CD8-positive, alpha-beta memory T cell (primary cell): ENCODE results near the gene MLYCD. TPM values are rescaled to one million over a fixed set of nuclear protein-coding genes. Genes with fewer than 3 reads are reported as not detected.
A peak's percentile ranks its signal among the peaks of the same experiment; 100 is the strongest.

ENCODE experiments used
- CTCF ChIA-PET: fragments of 350-600 bp; sonication (Branson Sonifier 250); formaldehyde crosslinking; loops from one replicate; lab custom pipeline; 2021; ENCODE audit warnings: antibody characterized with exemption; lab: Charles Lee
- POLR2A ChIA-PET: fragments of 350-600 bp; sonication (Branson Sonifier 250); formaldehyde crosslinking; loops from one replicate; lab custom pipeline; 2021; ENCODE audit warnings: antibody characterized with exemption; lab: Charles Lee
- DNase-seq, 5 donors: peaks; one replicate each; pipeline versions ENCODE4 v3.0.0 to v3.0.0-alpha.2; 2020 to 2022; ENCODE audit warnings: mixed read lengths in 1 of 5
- H3K27ac ChIP-seq: one replicate; pipeline ENCODE4 v1.7.0; 2013; ENCODE audit warnings: low read depth, mild to moderate bottlenecking, low read length, moderate library complexity
- H3K27me3 ChIP-seq: 2 replicates; pipeline ENCODE4 v1.7.0; 2013; ENCODE audit warnings: low read length, mild to moderate bottlenecking; ENCODE audit not compliant: insufficient read depth, poor library complexity, severe bottlenecking
- H3K36me3 ChIP-seq: 2 replicates; pipeline ENCODE4 v1.7.0; 2013; ENCODE audit warnings: mild to moderate bottlenecking, low read length, moderate library complexity; ENCODE audit not compliant: insufficient read depth
- H3K4me1 ChIP-seq: 2 replicates; pipeline ENCODE4 v1.7.0; 2013; ENCODE audit warnings: mild to moderate bottlenecking, low read length, moderate library complexity; ENCODE audit not compliant: insufficient read depth
- H3K4me3 ChIP-seq: 2 replicates; pipeline ENCODE4 v1.7.0; 2013; ENCODE audit warnings: mild to moderate bottlenecking, low read length
- H3K9me3 ChIP-seq: 2 replicates; pipeline ENCODE4 v1.7.0; 2013; ENCODE audit warnings: mild to moderate bottlenecking, low read length
- H3K27ac Mint-ChIP-seq, 8 donors: one replicate each; pipeline ENCODE4 v1.8.0; 2020 to 2021; ENCODE audit warnings: mixed read lengths in 8 of 8, mild to moderate bottlenecking in 6 of 8, inconsistent platforms in 3 of 8, moderate library complexity in 3 of 8
- H3K27me3 Mint-ChIP-seq, 2 donors: one replicate each; pipeline ENCODE4 v1.8.0; 2020 to 2021; ENCODE audit warnings: mixed read lengths in 2 of 2, mild to moderate bottlenecking in 1 of 2, moderate library complexity in 1 of 2
- H3K36me3 Mint-ChIP-seq, 3 donors: one replicate each; pipeline ENCODE4 v1.8.0; 2020 to 2021; ENCODE audit warnings: mixed read lengths in 3 of 3, inconsistent platforms in 1 of 3, mild to moderate bottlenecking in 1 of 3
- H3K4me1 Mint-ChIP-seq, 3 donors: one replicate each; pipeline ENCODE4 v1.8.0; 2020 to 2021; ENCODE audit warnings: mixed read lengths in 3 of 3, inconsistent platforms in 1 of 3, mild to moderate bottlenecking in 1 of 3
- H3K4me3 Mint-ChIP-seq, 7 donors: one replicate each; pipeline ENCODE4 v1.8.0; 2020 to 2021; ENCODE audit warnings: mixed read lengths in 7 of 7, mild to moderate bottlenecking in 6 of 7, moderate library complexity in 4 of 7, inconsistent platforms in 2 of 7
- H3K9me3 Mint-ChIP-seq, 5 donors: one replicate each; pipeline ENCODE4 v1.8.0; 2020 to 2022; ENCODE audit warnings: mixed read lengths in 5 of 5, mild to moderate bottlenecking in 3 of 5, moderate library complexity in 2 of 5, inconsistent platforms in 1 of 5
- polyA plus RNA-seq: library from polyadenylated mRNA; unstranded; fragments of 300-500 nt; fragmentation: Illumina TruSeq; gene quantifications from one replicate; pipeline ENCODE4 v1.2.3, GENCODE V29; 2021
- total RNA-seq, 2 experiments: library from RNA; stranded (reverse); gene quantifications; one replicate each; pipeline ENCODE4 v1.2.3, GENCODE V29; 2021

MLYCD gene
- total and polyA plus RNA-seq, 3 experiments from 2014 or later = 2.7 to 3.8 (median 3.8) TPM

DNA sequence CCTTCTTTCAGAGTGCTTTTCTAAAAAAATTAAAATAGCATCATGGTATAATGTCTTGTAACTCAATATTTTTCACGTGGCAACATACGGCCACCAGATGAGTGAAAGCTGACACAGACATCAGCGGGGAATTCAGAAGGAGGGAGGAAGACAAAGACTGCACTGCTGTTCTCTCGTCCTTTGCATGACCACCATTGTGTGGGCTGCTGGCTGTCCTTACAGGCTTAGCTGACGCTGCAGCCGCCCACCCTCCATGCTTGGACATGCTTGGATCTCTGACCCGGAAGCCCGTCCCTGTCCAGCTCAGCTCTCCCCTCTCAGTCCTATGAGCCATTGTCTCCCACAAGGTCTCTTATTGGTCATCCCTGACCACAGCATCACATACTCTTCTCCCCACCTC is 11.4 kb upstream of the MLYCD start:
- ChIA-PET CTCF (no interaction called here), POLR2A (no interaction called here)
- no peaks in the 10 kb centered on the region for H3K4me1 Mint-ChIP-seq

DNA sequence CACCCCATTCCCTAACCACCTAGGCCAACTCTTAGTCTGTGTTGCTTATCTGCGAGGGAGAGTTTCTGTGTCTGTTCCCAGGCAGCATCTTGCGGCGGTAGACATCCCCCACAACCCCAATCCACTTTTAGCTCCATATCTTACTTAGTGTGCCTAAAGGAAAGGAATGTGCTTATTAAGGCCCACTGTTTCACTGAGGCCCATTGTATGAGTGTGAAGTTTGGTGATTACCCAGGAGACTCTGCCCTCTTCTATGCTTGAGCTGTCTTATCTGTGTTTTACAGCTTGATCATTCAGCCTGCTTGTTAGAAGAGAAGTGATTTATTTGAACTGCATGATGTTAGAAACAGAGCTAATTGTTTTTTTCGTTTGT is 10.3 kb upstream of the MLYCD start:
- no peak for DNase-seq
- no peaks in the 10 kb centered on the region for H3K27me3 ChIP-seq
- no peak overlapping the region for H3K4me3 ChIP-seq
- ChIA-PET CTCF (no interaction called here), POLR2A (no interaction called here)
- Mint-ChIP-seq H3K27me3 (peaks cover 9 to 25% of the 10 kb centered on the region in 2 donors), H3K9me3 (peaks cover 0 to 7% (median 0%) of the 10 kb centered on the region in 5 donors), H3K4me3 (no peak overlapping the region), H3K36me3 (no peaks in the 10 kb centered on the region), H3K4me1 (no peaks in the 10 kb centered on the region), H3K27ac (no peak overlapping the region)
- H3K36me3 ChIP-seq = no peaks in the 10 kb centered on the region
- no peaks in the 10 kb centered on the region for H3K9me3 ChIP-seq
- H3K4me1 ChIP-seq = no peaks in the 10 kb centered on the region
- H3K27ac ChIP-seq = no peak overlapping the region

More for the DNA sequence above, 11.4 kb upstream of the MLYCD start:
- Mint-ChIP-seq H3K9me3 (peaks cover 0 to 7% (median 0%) of the 10 kb centered on the region in 5 donors), H3K36me3 (no peaks in the 10 kb centered on the region), H3K27ac (no peak overlapping the region), H3K27me3 (peaks cover 6 to 16% of the 10 kb centered on the region in 2 donors), H3K4me3 (no peak overlapping the region)
- no peaks in the 10 kb centered on the region for H3K27me3 ChIP-seq
- no peaks in the 10 kb centered on the region for H3K36me3 ChIP-seq
- no peak overlapping the region for H3K4me3 ChIP-seq
- H3K27ac ChIP-seq = no peak overlapping the region
- no peaks in the 10 kb centered on the region for H3K9me3 ChIP-seq
- DNase-seq = no peak
- no peaks in the 10 kb centered on the region for H3K4me1 ChIP-seq

DNA sequence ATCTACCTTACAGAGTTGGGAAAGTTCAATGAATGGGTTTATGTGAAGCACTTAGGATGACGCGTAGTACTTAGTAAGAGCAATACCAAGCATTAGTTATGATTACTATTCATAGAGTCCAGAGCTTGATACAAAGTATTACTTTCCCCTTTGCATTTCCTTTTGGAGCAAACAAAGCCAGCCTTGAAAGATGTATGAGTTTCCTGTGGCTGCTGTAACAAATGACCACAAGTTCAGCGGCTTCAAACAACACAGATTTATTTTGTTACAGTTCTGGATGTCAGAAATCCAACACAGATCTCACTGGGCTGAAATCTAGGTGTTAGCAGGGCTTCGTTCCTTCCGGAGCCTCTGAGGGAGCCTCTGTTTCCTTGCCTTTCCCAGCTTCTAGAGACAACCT is 8.6 kb upstream of the MLYCD start:
- Histone ChIP-seq H3K4me1 (no peaks in the 10 kb centered on the region), H3K27ac (no peak overlapping the region), H3K4me3 (no peak overlapping the region), H3K9me3 (no peaks in the 10 kb centered on the region), H3K36me3 (no peaks in the 10 kb centered on the region), H3K27me3 (no peaks in the 10 kb centered on the region)
- Mint-ChIP-seq H3K36me3 (no peaks in the 10 kb centered on the region), H3K27ac (no peak overlapping the region), H3K9me3 (peaks cover 0 to 7% (median 0%) of the 10 kb centered on the region in 5 donors), H3K4me1 (no peaks in the 10 kb centered on the region), H3K4me3 (no peak overlapping the region), H3K27me3 (peaks cover 16 to 36% of the 10 kb centered on the region in 2 donors)
- DNase-seq = no peak
- ChIA-PET CTCF (no interaction called here), POLR2A (no interaction called here)

DNA sequence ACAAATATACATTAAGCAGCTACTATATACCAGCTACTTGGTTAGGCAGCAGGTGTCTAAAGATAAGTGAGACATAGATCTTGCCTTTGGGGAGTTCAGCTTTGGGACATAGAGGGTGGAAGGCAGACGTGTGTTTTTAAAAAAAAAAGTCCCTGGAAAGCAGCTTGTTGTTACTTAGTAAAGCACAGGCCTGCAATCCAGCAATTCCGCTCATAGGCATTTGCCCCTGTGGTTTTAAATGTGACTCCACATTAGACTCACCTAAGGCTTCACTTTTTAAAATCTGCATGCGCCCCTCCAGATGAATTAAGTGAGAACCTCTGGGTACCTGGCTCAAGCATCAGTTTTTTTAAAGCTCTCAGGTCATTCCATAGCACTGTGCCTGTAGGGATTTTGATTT is 7.2 kb upstream of the MLYCD start:
- ChIA-PET POLR2A (no interaction called here), CTCF (no interaction called here)
- Histone ChIP-seq H3K9me3 (no peaks in the 10 kb centered on the region), H3K36me3 (no peaks in the 10 kb centered on the region), H3K27ac (no peak overlapping the region), H3K4me3 (no peak overlapping the region), H3K27me3 (no peaks in the 10 kb centered on the region), H3K4me1 (no peaks in the 10 kb centered on the region)
- Mint-ChIP-seq H3K27me3 (peaks cover 19 to 39% of the 10 kb centered on the region in 2 donors), H3K4me3 (no peak overlapping the region), H3K27ac (no peak overlapping the region), H3K9me3 (peaks cover 0 to 7% (median 0%) of the 10 kb centered on the region in 5 donors), H3K36me3 (no peaks in the 10 kb centered on the region), H3K4me1 (no peaks in the 10 kb centered on the region)
- DNase-seq = no peak

DNA sequence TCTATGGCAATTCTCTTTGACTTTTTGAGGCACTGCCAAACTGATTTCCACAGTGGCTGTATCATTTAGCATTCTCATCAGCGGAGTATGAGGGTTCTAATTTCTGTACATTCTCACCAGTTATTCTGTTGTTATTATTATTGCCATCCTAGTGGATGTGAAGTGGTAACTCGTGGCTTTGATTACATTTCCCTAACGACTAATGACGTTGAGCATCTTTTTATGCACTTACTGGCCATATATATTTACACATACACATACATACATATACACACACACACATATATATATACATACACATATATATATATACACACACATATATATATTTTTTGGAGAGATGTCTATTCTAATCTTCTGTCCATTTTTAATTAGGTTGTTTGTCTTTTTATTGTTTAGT is 3.7 kb upstream of the MLYCD start:
- Mint-ChIP-seq H3K27me3 (peaks cover 17 to 40% of the 10 kb centered on the region in 2 donors), H3K36me3 (peaks cover 0 to 2% (median 0%) of the 10 kb centered on the region in 3 donors), H3K4me3 (no peak overlapping the region), H3K9me3 (peaks cover 0 to 5% (median 0%) of the 10 kb centered on the region in 5 donors), H3K27ac (no peak overlapping the region), H3K4me1 (peaks cover 11 to 13% (median 13%) of the 10 kb centered on the region in 3 donors)
- H3K27me3 ChIP-seq = no peaks in the 10 kb centered on the region
- ChIA-PET POLR2A (no interaction called here), CTCF (no interaction called here)
- H3K36me3 ChIP-seq = no peaks in the 10 kb centered on the region
- no peaks in the 10 kb centered on the region for H3K9me3 ChIP-seq
- no peak overlapping the region for H3K27ac ChIP-seq
- DNase-seq = no peak
- H3K4me3 ChIP-seq = no peak overlapping the region
- peaks cover 14% of the 10 kb centered on the region for H3K4me1 ChIP-seq

DNA sequence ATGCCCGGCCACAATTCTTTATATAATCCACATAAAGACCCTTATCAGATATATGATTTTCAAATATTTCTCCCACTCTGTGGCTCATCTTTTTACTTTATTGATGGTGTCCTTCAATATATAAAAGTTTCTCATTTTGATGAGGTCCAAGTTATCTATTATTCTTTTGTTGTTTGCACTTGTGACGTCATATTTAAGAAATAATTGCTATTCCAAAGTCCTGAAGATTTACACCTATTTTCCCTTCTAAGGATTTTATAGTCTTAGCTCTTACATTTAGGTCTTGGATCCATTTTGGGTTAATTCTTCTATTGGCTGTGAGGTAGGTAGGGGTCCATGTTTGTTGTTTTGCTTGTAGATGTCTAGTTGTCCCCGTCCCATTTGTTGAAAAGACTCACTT is 3.0 kb upstream of the MLYCD start:
- no peak for DNase-seq
- no peaks in the 10 kb centered on the region for H3K27me3 ChIP-seq
- Mint-ChIP-seq H3K4me3 (no peak overlapping the region), H3K4me1 (peaks cover 16 to 20% (median 20%) of the 10 kb centered on the region in 3 donors), H3K27ac (no peak overlapping the region), H3K27me3 (peaks cover 16 to 34% of the 10 kb centered on the region in 2 donors), H3K9me3 (peaks cover 0 to under 1% (median 0%) of the 10 kb centered on the region in 5 donors), H3K36me3 (peaks cover 0 to 2% (median 0%) of the 10 kb centered on the region in 3 donors)
- ChIA-PET POLR2A (no interaction called here), CTCF (no interaction called here)
- H3K4me1 ChIP-seq = peaks cover 21% of the 10 kb centered on the region
- H3K9me3 ChIP-seq = no peaks in the 10 kb centered on the region
- H3K4me3 ChIP-seq = no peak overlapping the region
- no peaks in the 10 kb centered on the region for H3K36me3 ChIP-seq
- H3K27ac ChIP-seq = no peak overlapping the region

DNA sequence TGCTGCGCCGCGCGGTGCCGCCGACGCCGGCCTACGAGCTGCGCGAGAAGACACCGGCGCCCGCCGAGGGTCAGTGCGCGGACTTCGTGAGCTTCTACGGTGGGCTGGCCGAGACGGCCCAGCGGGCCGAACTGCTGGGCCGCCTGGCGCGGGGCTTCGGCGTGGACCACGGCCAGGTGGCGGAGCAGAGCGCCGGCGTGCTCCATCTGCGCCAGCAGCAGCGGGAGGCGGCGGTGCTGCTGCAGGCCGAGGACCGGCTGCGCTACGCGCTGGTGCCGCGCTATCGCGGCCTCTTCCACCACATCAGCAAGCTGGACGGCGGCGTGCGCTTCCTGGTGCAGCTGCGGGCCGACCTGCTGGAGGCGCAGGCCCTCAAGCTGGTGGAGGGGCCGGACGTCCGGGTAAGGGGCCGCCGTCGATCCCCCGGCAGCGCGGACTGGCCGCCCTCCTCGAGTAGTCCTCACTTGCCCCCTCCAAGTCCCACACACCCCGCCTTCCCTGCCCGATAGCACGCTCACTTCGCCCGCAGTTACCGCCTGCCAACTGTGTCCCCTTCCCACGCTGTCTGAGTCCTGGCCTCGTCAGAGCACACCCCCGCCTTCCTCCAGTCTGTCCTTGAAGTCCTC is 470 bp downstream of the MLYCD start:
- Mint-ChIP-seq H3K9me3 (no peaks in the 10 kb centered on the region), H3K36me3 (peaks cover 0 to 8% (median 0%) of the 10 kb centered on the region in 3 donors), H3K4me3 (peak overlapping the region; percentile 87 to 96 (median 92)), H3K27ac (peak overlapping the region; percentile 7 to 94 (median 86)), H3K27me3 (peaks cover 6 to 17% of the 10 kb centered on the region in 2 donors), H3K4me1 (peaks cover 30 to 55% (median 50%) of the 10 kb centered on the region in 3 donors)
- POLR2A ChIA-PET = no interaction called here
- Histone ChIP-seq H3K9me3 (no peaks in the 10 kb centered on the region), H3K4me1 (peaks cover 25% of the 10 kb centered on the region), H3K36me3 (no peaks in the 10 kb centered on the region), H3K27ac (peak overlapping the region; percentile 34), H3K27me3 (no peaks in the 10 kb centered on the region), H3K4me3 (peak overlapping the region; percentile 62)
- CTCF ChIA-PET = interaction anchor here (1.7 kb wide), 1 partner anchor 73 kb away, joined by 4 read pairs; no protein-coding TSS in a partner anchor
- DNase-seq = peak; percentile 17 to 63 (median 31)

DNA sequence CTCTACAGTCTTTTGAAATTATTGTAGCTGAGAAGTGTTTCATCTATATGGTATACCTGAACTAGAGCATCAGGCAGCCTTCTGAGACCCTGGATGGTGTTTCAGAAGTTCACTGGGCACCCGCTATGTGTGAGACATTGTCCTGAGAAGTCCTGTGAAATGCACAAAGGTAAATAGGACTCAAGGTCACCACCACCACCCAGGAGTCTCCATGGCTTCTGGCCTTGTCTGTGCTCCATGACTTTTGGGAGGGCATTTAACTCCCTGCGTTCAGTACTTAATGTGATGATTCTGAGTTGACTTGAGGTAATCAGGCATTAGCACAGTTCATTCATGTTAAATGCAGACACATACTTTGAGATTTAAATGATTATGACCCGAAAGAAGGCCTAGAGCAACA is 1.1 kb downstream of the MLYCD start:
- peak overlapping the region; percentile 62 for H3K4me3 ChIP-seq
- CTCF ChIA-PET = interaction anchor here (1.7 kb wide), 1 partner anchor 73 kb away, joined by 4 read pairs; no protein-coding TSS in a partner anchor
- no peaks in the 10 kb centered on the region for H3K27me3 ChIP-seq
- Mint-ChIP-seq H3K9me3 (no peaks in the 10 kb centered on the region), H3K27me3 (peaks cover 3 to 13% of the 10 kb centered on the region in 2 donors), H3K36me3 (peaks cover 0 to 13% (median 0%) of the 10 kb centered on the region in 3 donors), H3K4me3 (peak overlapping the region; percentile 87 to 96 (median 92)), H3K27ac (peak overlapping the region; percentile 7 to 94 (median 83)), H3K4me1 (peaks cover 30 to 57% (median 56%) of the 10 kb centered on the region in 3 donors)
- H3K4me1 ChIP-seq = peaks cover 25% of the 10 kb centered on the region
- no peaks in the 10 kb centered on the region for H3K36me3 ChIP-seq
- no peaks in the 10 kb centered on the region for H3K9me3 ChIP-seq
- no peak overlapping the region for H3K27ac ChIP-seq
- no peak for DNase-seq
- POLR2A ChIA-PET = no interaction called here
